ENCODE results near the gene TNFRSF21.

The TNFRSF21 gene

DNA sequence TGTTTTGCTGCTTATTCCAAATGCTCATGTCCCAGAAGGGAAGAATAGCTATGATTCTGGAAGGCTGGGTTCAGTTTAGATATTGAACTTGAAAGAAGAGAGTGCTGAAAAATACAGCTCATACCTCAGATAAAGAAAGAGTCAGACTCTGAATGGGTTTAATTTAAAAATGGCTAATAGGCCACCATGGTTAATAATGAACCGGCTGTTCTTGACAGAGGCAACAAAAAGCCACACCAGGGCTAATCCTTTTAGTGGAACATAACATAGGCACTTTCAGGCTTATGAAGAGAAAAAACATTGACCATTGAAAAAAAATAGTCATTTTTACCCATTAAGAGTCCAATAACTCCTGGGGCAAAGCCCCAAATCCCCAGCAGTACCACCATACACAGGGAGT is 59.4 kb downstream of the TNFRSF21 start:
- peaks cover 36% of the 10 kb centered on the region for H3K36me3 ChIP-seq (ENCODE audit: control insufficient read depth, insufficient read depth, low read length, severe bottlenecking)
- DNase-seq (ENCODE audit: low read depth): no peak
- H3K9ac ChIP-seq (ENCODE audit: low read length): no peak overlapping the region
- no peak overlapping the region for H3K4me3 ChIP-seq (ENCODE audit: low read length)
- no peaks in the 10 kb centered on the region for H3K27me3 ChIP-seq (replicated peaks; ENCODE audit: control insufficient read depth, insufficient read depth, low read length)
- peaks cover 20% of the 10 kb centered on the region for H3K4me1 ChIP-seq (ENCODE audit: control insufficient read depth, insufficient read depth, low read length)
- H3K9me3 ChIP-seq (ENCODE audit: control insufficient read depth, low read length): no peaks in the 10 kb centered on the region

DNA sequence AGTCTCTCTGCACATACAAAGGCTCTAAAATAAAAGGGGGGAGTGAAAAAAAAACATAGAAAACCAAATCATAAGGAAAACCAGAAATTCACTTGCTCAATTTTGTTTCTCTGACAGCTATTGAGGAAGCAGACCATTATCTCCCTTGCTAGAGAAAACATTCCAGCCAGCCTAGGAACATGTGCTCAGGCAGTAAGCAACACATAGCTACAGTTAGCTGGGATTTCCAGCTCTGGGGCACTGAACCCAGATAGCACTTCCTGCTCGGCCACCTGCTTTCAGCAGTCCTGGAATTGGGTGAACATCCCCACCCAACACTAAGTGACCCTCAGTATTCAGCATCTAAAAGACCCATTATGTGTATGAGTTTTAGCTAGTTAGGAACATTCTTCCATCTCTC is 61.3 kb downstream of the TNFRSF21 start:
- DNase-seq (ENCODE audit: low read depth): no peak
- Histone ChIP-seq H3K9ac (ENCODE audit: low read length) (no peak overlapping the region), H3K36me3 (ENCODE audit: control insufficient read depth, insufficient read depth, low read length, severe bottlenecking) (peaks cover 30% of the 10 kb centered on the region)

DNA sequence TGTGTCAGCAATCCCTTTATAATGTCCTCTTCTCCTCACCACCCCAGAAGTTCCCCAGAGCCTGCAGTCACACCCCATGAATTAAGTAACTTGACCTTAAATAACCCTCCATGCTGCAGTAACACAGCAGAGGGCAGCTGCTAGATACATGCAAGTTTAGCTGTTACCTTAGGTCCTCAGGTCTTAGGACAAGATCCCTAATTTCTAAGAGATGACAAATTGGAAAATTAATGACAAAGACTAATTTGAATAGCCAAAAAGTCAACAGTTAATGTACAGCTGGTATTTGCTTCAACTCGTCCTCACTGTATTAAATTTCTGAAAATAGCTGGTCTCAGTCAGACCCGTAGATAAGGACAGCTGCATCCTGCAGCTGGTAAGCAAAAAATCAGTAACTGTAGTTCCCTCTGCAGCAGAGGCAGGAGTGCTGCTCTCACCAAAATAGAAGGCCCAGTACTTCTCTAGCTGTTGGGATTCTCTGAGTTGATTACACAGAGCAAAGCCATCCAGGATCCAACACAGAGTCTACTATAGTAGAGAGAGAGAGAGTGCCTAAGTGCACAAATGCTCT is 62.4 kb downstream of the TNFRSF21 start:
- Histone ChIP-seq H3K9ac (ENCODE audit: low read length) (peak overlapping the region; percentile 23), H3K36me3 (ENCODE audit: control insufficient read depth, insufficient read depth, low read length, severe bottlenecking) (peaks cover 18% of the 10 kb centered on the region), H3K9me3 (ENCODE audit: control insufficient read depth, low read length) (no peaks in the 10 kb centered on the region), H3K27me3 (replicated peaks; ENCODE audit: control insufficient read depth, insufficient read depth, low read length) (no peaks in the 10 kb centered on the region), H3K4me1 (ENCODE audit: control insufficient read depth, insufficient read depth, low read length) (peaks cover 28% of the 10 kb centered on the region), H3K4me3 (ENCODE audit: low read length) (no peak overlapping the region)
- no peak for DNase-seq (ENCODE audit: low read depth)

More for the DNA sequence above, 61.3 kb downstream of the TNFRSF21 start:
- Histone ChIP-seq H3K4me1 (ENCODE audit: control insufficient read depth, insufficient read depth, low read length) (peaks cover 20% of the 10 kb centered on the region), H3K27me3 (replicated peaks; ENCODE audit: control insufficient read depth, insufficient read depth, low read length) (no peaks in the 10 kb centered on the region), H3K9me3 (ENCODE audit: control insufficient read depth, low read length) (no peaks in the 10 kb centered on the region), H3K4me3 (ENCODE audit: low read length) (no peak overlapping the region)

DNA sequence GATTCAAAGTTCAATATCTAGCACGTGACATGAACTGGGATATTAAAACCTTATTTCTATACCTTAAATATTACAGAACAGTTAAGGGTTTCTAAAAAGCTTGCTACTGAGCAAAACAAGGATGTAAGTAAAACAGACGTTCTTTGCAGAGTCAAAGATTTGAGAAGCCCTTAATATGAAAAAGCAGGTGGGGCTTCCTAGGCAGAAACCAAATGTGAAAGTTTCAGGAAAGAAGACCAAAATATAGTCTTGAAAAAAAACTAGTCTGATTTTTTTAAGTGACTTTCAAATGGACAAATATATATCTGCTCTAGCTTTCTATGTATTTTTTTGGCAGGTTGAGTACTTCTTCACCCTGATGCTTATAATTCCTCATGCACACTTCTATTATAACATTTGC is 63.2 kb downstream of the TNFRSF21 start:
- Histone ChIP-seq H3K4me1 (ENCODE audit: control insufficient read depth, insufficient read depth, low read length) (peaks cover 35% of the 10 kb centered on the region), H3K4me3 (ENCODE audit: low read length) (no peak overlapping the region), H3K27me3 (replicated peaks; ENCODE audit: control insufficient read depth, insufficient read depth, low read length) (no peaks in the 10 kb centered on the region), H3K36me3 (ENCODE audit: control insufficient read depth, insufficient read depth, low read length, severe bottlenecking) (peaks cover 11% of the 10 kb centered on the region), H3K9me3 (ENCODE audit: control insufficient read depth, low read length) (no peaks in the 10 kb centered on the region), H3K9ac (ENCODE audit: low read length) (no peak overlapping the region)
- no peak for DNase-seq (ENCODE audit: low read depth)

DNA sequence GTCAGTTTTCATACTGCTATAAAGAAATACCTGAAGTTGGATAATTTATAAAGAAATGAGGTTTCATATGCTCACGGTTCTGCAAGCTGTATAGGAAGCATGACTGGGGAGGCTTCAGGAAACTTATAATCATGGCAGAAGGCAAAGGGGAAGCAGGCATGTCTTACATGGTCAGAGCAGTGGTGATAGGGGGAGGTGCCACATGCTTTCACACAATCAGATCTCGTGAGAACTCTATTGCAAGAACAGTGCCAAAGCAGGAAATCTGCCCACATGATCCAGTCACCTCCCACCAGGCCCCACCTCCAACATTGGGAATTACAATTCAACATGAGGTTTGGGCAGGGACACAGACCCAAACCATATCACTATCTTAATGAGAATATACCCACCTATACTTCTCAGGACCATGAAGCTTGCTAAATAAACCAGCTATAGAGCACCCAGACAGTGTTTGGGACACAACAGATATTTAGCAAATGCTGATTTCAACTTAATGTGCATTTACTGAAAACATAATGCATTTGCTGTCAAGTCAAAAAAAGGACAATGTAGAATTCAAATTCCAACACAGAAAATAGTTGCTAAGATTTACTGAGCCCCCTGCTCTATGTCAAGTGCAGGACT is 63.8 kb downstream of the TNFRSF21 start:
- Histone ChIP-seq H3K4me1 (ENCODE audit: control insufficient read depth, insufficient read depth, low read length) (peaks cover 41% of the 10 kb centered on the region), H3K36me3 (ENCODE audit: control insufficient read depth, insufficient read depth, low read length, severe bottlenecking) (peaks cover 4% of the 10 kb centered on the region), H3K4me3 (ENCODE audit: low read length) (no peak overlapping the region), H3K9ac (ENCODE audit: low read length) (no peak overlapping the region), H3K9me3 (ENCODE audit: control insufficient read depth, low read length) (no peaks in the 10 kb centered on the region), H3K27me3 (replicated peaks; ENCODE audit: control insufficient read depth, insufficient read depth, low read length) (no peaks in the 10 kb centered on the region)
- DNase-seq (ENCODE audit: low read depth): no peak

DNA sequence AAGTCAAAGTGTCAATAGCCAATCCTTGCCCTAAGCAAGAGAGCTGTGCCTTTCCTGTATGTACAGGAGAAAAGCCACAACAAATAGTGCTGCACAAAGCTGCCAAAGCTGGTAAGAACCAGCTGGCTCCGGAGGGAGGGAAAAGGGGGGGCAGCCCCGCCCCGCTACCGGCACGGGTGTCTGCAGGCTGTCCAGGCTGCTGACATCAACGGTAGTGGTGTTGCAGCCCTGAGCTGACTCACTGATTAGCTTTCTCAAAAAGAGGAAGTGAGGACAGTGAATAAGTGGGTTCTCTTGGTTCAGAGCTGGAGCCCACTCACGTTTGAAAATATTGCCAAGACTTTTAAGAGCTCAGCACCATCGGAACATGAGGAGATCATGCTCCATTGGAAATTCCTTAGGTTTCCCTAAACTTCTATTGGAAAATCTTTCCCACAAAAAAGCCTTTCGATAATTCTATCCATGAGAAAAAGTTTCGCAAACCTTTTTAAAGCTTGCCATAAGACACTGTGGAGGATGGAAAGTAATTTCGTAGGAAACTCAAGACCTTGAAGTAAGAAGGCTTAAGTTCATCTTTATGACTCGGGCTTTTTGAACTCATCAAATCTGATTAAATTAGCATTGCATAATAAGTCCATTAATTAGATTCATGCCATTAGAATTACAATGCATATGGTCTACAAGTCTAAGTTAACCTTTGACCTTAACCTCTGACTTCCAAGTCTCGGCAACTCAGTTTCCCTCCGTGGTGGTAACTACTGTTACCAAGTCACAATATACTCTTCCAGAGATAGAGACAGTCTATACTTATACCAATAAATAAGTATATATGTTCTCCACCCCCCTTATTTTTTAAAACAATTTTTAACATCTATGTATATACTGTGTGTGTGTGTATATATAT is 67.0 kb downstream of the TNFRSF21 start:
- peaks cover 9% of the 10 kb centered on the region for H3K36me3 ChIP-seq (ENCODE audit: control insufficient read depth, insufficient read depth, low read length, severe bottlenecking)

DNA sequence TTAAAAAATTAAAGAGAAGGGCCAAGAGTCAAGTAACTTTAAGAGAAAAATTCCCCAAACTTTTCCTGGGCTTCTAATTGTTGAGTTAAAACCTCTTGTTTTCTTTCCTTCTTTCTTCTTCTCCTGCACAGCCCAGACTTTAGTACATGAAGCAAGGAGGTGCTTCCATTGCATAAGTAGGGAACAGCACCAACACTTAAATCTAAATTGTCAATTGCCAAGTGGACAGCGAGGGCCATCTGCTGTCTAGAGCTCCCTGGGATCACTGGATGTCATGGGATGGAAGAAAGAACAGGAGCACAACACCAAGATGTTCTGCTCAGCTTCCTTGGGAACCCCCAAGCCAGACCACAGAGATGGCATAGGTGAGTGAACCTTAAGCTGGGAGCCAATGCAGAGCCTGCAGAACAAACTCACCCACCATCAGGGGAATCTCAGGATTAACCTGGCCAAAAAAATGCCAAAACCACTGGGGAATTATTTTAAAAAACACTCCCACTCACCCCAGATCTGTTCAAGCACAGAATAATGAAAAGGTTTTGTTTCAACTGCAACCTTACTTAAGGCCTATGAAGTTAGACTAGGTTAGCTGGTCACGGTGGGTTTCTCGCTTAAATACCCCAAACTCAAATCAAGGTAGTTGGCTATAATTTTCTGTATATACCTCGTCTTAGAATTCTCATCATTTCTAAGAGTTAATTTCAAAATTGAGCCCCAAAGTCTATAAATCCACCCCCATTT is 67.8 kb downstream of the TNFRSF21 start:
- H3K36me3 ChIP-seq (ENCODE audit: control insufficient read depth, insufficient read depth, low read length, severe bottlenecking): peaks cover 9% of the 10 kb centered on the region
- no peaks in the 10 kb centered on the region for H3K27me3 ChIP-seq (replicated peaks; ENCODE audit: control insufficient read depth, insufficient read depth, low read length)
- no peak overlapping the region for H3K4me3 ChIP-seq (ENCODE audit: low read length)
- peak overlapping the region; percentile 44 for H3K9ac ChIP-seq (ENCODE audit: low read length)
- DNase-seq (ENCODE audit: low read depth): no peak
- H3K4me1 ChIP-seq (ENCODE audit: control insufficient read depth, insufficient read depth, low read length): peaks cover 32% of the 10 kb centered on the region
- no peaks in the 10 kb centered on the region for H3K9me3 ChIP-seq (ENCODE audit: control insufficient read depth, low read length)

More for the DNA sequence above, 67.0 kb downstream of the TNFRSF21 start:
- DNase-seq (ENCODE audit: low read depth): peak; percentile 75
- Histone ChIP-seq H3K9ac (ENCODE audit: low read length) (peak overlapping the region; percentile 44), H3K4me1 (ENCODE audit: control insufficient read depth, insufficient read depth, low read length) (peaks cover 40% of the 10 kb centered on the region), H3K4me3 (ENCODE audit: low read length) (no peak overlapping the region), H3K9me3 (ENCODE audit: control insufficient read depth, low read length) (no peaks in the 10 kb centered on the region), H3K27me3 (replicated peaks; ENCODE audit: control insufficient read depth, insufficient read depth, low read length) (no peaks in the 10 kb centered on the region)

DNA sequence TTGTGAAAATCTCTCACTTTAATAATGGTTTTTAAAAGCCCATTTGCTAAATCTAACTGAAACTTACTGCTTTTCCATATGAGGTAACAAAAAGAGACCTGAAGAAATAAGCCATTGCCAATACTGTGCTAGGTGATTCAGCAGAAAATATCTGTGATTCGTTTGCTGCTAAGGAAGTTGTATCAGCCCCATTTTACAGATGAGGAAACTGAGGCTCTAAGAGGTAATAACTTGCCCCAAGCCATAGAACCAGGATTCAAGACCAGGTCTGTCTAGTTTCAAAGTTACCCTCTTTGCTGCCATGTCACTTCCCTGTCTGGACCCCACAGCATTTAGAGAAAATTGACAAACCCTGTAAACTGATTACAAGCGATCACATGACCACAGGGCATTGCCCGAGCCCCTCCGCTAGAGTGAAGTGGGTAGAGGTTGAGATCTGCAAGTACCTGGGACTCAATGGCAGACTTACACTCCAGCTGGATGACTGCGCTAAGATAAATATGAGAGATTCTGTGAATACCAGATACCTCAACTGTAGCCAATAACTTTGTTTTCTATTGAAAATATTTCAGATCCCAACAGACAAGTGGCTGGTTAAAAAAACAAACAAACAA is 69.3 kb downstream of the TNFRSF21 start:
- Histone ChIP-seq H3K27me3 (replicated peaks; ENCODE audit: control insufficient read depth, insufficient read depth, low read length) (no peaks in the 10 kb centered on the region), H3K36me3 (ENCODE audit: control insufficient read depth, insufficient read depth, low read length, severe bottlenecking) (peaks cover 10% of the 10 kb centered on the region), H3K9me3 (ENCODE audit: control insufficient read depth, low read length) (no peaks in the 10 kb centered on the region), H3K4me3 (ENCODE audit: low read length) (no peak overlapping the region), H3K9ac (ENCODE audit: low read length) (no peak overlapping the region), H3K4me1 (ENCODE audit: control insufficient read depth, insufficient read depth, low read length) (peaks cover 30% of the 10 kb centered on the region)
- no peak for DNase-seq (ENCODE audit: low read depth)

DNA sequence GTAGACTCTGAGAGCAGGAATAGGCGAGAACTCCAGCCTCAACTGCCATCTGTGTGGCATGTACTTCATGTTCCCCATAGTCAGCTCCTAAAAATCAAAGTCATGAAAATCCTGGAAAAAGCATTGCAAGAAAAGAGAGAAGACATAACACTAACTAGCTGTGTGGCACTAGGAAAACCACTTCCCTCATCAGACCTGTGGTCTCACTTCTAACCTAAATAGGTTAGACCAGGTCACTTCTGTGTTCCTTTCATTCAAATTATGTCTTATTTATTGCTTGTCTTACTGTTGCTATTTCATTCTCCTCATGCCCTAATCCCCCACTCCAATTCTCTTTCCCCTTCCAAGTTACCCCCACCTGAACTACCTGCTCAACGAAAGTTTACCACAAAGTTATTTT is 70.2 kb downstream of the TNFRSF21 start:
- Histone ChIP-seq H3K9me3 (ENCODE audit: control insufficient read depth, low read length) (no peaks in the 10 kb centered on the region), H3K4me3 (ENCODE audit: low read length) (no peak overlapping the region), H3K9ac (ENCODE audit: low read length) (no peak overlapping the region), H3K27me3 (replicated peaks; ENCODE audit: control insufficient read depth, insufficient read depth, low read length) (no peaks in the 10 kb centered on the region), H3K36me3 (ENCODE audit: control insufficient read depth, insufficient read depth, low read length, severe bottlenecking) (peaks cover 14% of the 10 kb centered on the region), H3K4me1 (ENCODE audit: control insufficient read depth, insufficient read depth, low read length) (peaks cover 30% of the 10 kb centered on the region)
- DNase-seq (ENCODE audit: low read depth): no peak

DNA sequence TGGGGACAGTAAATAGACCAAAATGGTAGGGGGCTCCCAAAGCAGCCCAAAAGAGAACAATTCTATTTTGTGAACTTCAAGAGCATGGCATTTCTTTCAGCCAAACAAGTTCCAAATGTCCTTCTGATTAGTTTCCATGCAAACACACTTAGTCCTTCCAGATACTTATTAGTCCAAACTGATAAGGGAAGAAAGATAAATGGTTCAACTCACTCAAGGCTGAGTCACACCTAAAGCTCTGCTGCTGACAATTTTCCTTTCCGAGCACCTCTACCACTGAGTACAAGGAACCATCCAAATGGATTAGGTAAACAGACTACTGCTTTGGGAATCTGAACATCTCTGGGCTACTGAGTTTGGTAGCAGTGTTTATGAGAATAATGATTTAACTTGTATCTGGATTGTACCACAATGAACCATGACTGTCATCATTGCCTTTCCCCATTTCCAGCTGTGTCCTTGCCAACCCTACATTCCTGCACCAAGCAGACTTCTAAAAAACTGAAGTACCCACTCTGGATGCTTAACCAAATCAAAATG is 71.2 kb downstream of the TNFRSF21 start:
- DNase-seq (ENCODE audit: low read depth): no peak
- peaks cover 30% of the 10 kb centered on the region for H3K4me1 ChIP-seq (ENCODE audit: control insufficient read depth, insufficient read depth, low read length)
- H3K27me3 ChIP-seq (replicated peaks; ENCODE audit: control insufficient read depth, insufficient read depth, low read length): no peaks in the 10 kb centered on the region
- H3K9ac ChIP-seq (ENCODE audit: low read length): no peak overlapping the region
- H3K4me3 ChIP-seq (ENCODE audit: low read length): no peak overlapping the region
- H3K9me3 ChIP-seq (ENCODE audit: control insufficient read depth, low read length): no peaks in the 10 kb centered on the region
- H3K36me3 ChIP-seq (ENCODE audit: control insufficient read depth, insufficient read depth, low read length, severe bottlenecking): peaks cover 23% of the 10 kb centered on the region
